Activated CD4-positive, alpha-beta T cell treated with anti-CD3 and anti-CD28 coated beads, Interleukin-2, amount 50 U/mL, for 4 hours (primary cell): ENCODE measurements around the gene CHSY3.
A peak's percentile ranks its signal among the peaks of the same experiment; 100 is the strongest.

Experiments
- DNase-seq, 2 experiments: peaks; one replicate each; pipeline ENCODE4 v3.0.0-alpha.2; 2020

The CHSY3 gene

GRCh38 chr5:129904102-129904666 is at the start of gene CHSY3:
TSS of gene CHSY3 (plus strand) at chr5:129904465.
- peak in 1 of 2 experiments; percentile 6 for DNase-seq

GRCh38 chr5:129856325-129856724 is 47.9 kb upstream of the CHSY3 start:
- DNase-seq = no peak

- no peak for DNase-seq
Measured at GRCh38 chr5:129857116-129857515, 47.1 kb upstream of the CHSY3 start.

GRCh38 chr5:129858131-129858675 is 46.1 kb upstream of the CHSY3 start:
- no peak for DNase-seq

GRCh38 chr5:129884322-129884721 is 19.9 kb upstream of the CHSY3 start:
- no peak for DNase-seq

- no peak for DNase-seq
Measured at GRCh38 chr5:129899454-129899853, 4.8 kb upstream of the CHSY3 start.

- no peak for DNase-seq
Measured at GRCh38 chr5:129902816-129903215, 1.4 kb upstream of the CHSY3 start.

- DNase-seq = no peak
Measured at GRCh38 chr5:129903466-129904101, 681 bp upstream of the CHSY3 start.

GRCh38 chr5:129904667-129905472 is 605 bp downstream of the CHSY3 start:
- no peak for DNase-seq

- no peak for DNase-seq
Measured at GRCh38 chr5:129905473-129906176, 1.4 kb downstream of the CHSY3 start.

- no peak for DNase-seq
Measured at GRCh38 chr5:129906177-129906887, 2.1 kb downstream of the CHSY3 start.

GRCh38 chr5:129909225-129909624 is 5.0 kb downstream of the CHSY3 start:
- DNase-seq = no peak

- no peak for DNase-seq
Measured at GRCh38 chr5:129912601-129913255, 8.5 kb downstream of the CHSY3 start.

GRCh38 chr5:129915415-129915814 is 11.2 kb downstream of the CHSY3 start:
- DNase-seq = no peak

- no peak for DNase-seq
Measured at GRCh38 chr5:129917224-129917623, 13.0 kb downstream of the CHSY3 start.

GRCh38 chr5:129921204-129921603 is 16.9 kb downstream of the CHSY3 start:
- no peak for DNase-seq

GRCh38 chr5:129930221-129930620 is 26.0 kb downstream of the CHSY3 start:
- no peak for DNase-seq

- DNase-seq = no peak
Measured at GRCh38 chr5:129935626-129936025, 31.4 kb downstream of the CHSY3 start.

GRCh38 chr5:129938077-129938476 is 33.8 kb downstream of the CHSY3 start:
- no peak for DNase-seq

GRCh38 chr5:129943936-129944335 is 39.7 kb downstream of the CHSY3 start:
- no peak for DNase-seq

- DNase-seq = no peak
Measured at GRCh38 chr5:129945028-129945427, 40.8 kb downstream of the CHSY3 start.

GRCh38 chr5:129945774-129946270 is 41.6 kb downstream of the CHSY3 start:
- DNase-seq = no peak
